Globus pallidus (tissue), 1 donor: ENCODE measurements around the gene PIAS1.
A peak's percentile ranks its signal among the peaks of the same experiment; 100 is the strongest.
"Not testable (repeated sequence)": the region's sequence is repeated elsewhere in the genome, so short reads cannot be mapped to it uniquely, and the experiment has no call there.

Experiments used
- DNase-seq: peaks from one replicate; pipeline ENCODE4 v3.0.0-alpha.2; 2015; ENCODE audit warnings: low spot score

The PIAS1 gene

DNA sequence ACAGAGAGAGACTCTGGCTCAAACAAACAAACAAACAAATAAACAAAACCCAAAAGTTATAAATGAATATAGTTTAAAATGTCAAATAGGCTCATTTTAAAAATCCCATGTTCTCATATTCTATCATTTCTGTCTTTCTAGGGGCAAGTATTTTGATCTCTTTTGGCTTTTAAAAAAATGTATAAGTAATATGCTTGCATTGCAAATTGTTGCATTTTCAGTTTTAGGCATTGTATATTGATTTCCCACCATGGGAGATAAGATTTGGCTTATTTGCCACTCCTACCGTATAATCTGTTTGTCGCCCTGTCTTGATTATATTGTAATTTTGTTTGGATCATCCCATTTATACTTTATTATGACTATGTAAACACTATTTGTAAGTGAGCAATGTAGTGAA is 70.6 kb downstream of the PIAS1 start:
- DNase-seq, result no peak

GRCh38 chr15:68126396-68126795 is 72.3 kb downstream of the PIAS1 start:
- DNase-seq, result no peak

- DNase-seq, result no peak
Observed at GRCh38 chr15:68129072-68129471, 75.0 kb downstream of the PIAS1 start.

- DNase-seq, result no peak
Observed at GRCh38 chr15:68130851-68131250, 76.7 kb downstream of the PIAS1 start.

GRCh38 chr15:68137096-68137495 is 83.0 kb downstream of the PIAS1 start:
- DNase-seq, result no peak

DNA sequence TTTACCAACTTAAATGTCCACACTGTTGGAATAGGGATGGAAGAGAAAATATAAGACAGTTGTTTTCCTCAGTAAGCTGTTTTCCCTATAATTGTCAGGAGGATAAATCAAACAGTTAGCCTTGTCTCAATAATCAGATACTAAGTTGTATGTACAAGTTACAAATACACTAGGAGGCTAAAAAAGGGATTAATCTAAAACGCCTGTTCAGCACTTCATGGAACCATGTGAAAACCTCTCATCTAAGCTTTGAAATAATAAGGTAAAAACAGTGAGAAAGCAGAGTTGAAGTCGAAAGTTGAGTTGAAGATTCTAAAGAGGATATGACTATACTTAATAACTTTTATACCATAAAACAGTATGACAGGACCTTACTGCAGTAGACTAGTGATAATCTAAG is 89.0 kb downstream of the PIAS1 start:
- no peak for DNase-seq

GRCh38 chr15:68143785-68144184 is 89.7 kb downstream of the PIAS1 start:
- DNase-seq, result no peak

GRCh38 chr15:68145706-68146105 is 91.6 kb downstream of the PIAS1 start:
- no peak for DNase-seq

DNA sequence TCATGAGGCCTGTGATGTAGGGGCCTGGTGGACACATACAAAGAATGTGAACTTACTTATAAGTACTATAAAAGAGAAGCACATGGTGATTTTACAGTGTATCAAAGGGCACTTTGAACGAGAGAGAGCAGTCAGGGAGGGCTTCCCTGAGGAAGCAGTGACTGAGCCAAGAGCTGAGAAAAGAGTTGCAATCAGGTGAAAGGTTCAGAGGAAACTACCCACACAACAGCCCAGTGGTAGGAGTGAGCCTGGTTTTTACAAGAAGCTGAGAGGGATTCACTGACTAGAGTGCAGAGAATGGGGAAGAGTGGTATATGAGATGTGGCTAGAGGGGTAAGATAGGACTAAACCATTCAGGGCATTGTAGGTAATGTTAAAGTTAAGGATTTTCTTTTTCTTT is 93.9 kb downstream of the PIAS1 start:
- DNase-seq, result no peak

- DNase-seq, result no peak
Observed at GRCh38 chr15:68149059-68149458, 94.9 kb downstream of the PIAS1 start.

GRCh38 chr15:68150187-68150586 is 96.1 kb downstream of the PIAS1 start:
- no peak for DNase-seq

DNA sequence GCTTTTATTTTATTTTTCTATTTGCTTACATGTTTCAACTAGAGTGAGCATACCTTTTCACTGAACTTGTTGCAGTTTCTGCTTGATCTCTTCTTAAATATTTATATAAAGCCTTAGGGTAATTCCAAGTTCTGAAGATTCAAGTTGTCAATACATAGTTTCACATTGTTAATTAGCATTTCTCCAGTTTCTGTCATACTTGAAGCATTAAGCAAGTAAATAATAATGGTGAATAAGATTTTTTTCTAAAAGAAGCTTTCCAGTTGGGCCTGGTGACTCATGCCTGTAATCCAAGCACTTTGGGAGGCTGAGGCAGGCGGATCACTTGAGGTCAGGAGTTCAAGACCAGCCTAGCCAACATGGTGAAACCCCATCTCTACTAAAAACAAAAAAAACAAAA is 97.2 kb downstream of the PIAS1 start:
- DNase-seq, result no peak

GRCh38 chr15:68152342-68152741 is 98.2 kb downstream of the PIAS1 start:
- no peak for DNase-seq

DNA sequence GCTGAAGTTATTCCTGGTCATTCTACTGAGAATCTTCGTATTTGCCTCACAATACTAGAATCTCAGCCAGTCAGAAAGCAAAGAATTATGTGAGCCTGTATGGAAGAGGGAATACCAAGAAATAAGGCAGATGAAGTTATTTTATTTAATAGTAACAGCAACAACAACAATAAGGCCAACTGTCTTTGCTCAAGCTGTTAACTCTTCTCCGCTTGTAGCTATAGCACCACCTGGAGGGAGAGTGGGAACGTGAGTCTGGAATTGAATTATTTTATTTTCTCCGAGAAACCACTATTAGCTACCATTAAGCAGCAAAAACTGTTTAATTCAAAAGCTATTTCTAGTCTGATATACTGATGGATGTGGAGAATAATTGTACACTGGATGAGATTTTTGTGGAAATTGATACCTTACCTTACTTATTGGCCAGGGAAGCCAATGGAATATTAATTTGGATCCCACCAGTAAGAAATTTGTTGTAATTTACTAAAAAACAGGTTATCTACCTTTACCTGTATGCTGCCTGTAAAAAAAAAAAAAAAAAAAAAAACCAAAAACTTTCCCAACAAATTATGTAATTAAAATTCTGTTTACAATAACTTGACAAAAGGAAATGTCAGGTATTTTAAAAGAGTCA is 100.9 kb downstream of the PIAS1 start:
- DNase-seq, result peak; percentile 49

DNA sequence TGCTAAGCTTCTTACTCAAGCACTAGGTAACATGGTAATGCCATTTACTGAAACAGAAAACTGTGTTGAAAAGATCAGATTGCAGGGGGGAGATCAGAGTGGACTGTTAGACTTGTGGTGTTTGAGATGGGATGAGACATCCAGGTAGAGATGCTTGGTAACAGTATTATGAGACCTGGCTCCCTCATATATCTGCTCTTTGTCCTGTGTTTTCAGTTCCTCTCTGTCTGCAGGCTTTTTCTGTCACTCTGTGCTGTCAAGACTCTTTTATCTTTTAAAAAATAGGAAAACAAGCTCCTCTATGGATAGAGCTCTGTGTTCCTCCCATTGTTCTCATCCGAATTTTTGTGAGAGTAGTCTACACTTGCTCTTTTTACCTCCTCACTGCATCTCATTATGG is 103.0 kb downstream of the PIAS1 start:
- no peak for DNase-seq

GRCh38 chr15:68158046-68158628 is 104.0 kb downstream of the PIAS1 start:
- DNase-seq, result no peak

- no peak for DNase-seq
Observed at GRCh38 chr15:68163191-68163590, 109.1 kb downstream of the PIAS1 start.

- no peak for DNase-seq
Observed at GRCh38 chr15:68166847-68167246, 112.7 kb downstream of the PIAS1 start.

DNA sequence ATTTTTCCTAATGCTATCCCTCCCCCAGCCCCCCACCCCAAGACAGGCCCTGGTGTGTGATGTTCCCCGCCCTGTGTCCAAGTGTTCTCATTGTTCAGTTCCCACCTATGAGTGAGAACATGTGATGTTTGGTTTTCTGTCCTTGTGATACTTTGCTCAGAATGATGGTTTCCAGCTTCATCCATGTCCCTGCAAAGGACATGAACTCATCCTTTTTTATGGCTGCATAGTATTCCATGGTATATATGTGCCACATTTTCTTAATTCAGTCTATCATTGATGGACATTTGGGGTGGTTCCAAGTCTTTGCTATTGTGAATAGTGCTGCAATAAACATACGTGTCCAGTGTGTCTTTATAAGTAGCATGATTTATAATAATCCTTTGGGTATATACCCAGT is 117.9 kb downstream of the PIAS1 start:
- not testable (repeated sequence) for DNase-seq

- no peak for DNase-seq
Observed at GRCh38 chr15:68173119-68173518, 119.0 kb downstream of the PIAS1 start.

- no peak for DNase-seq
Observed at GRCh38 chr15:68175526-68175925, 121.4 kb downstream of the PIAS1 start.

- DNase-seq, result no peak
Observed at GRCh38 chr15:68176601-68177000, 122.5 kb downstream of the PIAS1 start.

DNA sequence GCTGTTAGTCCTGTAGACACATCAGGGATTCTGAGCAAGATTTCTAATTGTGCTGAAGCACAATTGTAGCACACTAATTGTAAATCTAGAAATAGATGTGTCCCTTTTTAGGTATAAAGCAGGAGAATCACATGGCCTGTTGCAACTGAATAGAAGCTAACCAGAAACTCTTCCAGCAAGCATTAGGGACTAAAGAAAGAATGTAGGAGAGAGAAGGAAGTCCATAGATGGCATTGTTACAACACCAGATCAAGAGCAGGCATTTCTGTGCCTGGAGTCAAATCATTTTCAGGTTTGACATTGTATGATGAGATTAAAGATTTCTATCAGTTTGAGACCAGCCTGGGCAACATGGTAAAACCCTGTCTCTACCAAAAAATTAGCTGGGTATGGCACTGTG is 123.6 kb downstream of the PIAS1 start:
- no peak for DNase-seq

GRCh38 chr15:68183616-68184315 is 129.7 kb downstream of the PIAS1 start:
- DNase-seq, result no peak
